GM20000 (cell line): ENCODE results near the gene PLPP2.

Experiments
- DNase-seq: peaks from one replicate; pipeline ENCODE4 v3.0.0; 2012; ENCODE audit warnings: low spot score
- CTCF ChIP-seq: IDR thresholded peaks from 2 replicates; pipeline ENCODE4 v1.5.1; 2012; ENCODE audit warnings: mild to moderate bottlenecking, control low read depth; ENCODE audit errors: extremely low read depth, missing control alignments

The PLPP2 gene

GRCh38 chr19:308471-309205, 17.4 kb upstream of the PLPP2 start:
- DNase-seq = peak; percentile 47

GRCh38 chr19:307793-308420, 16.7 kb upstream of the PLPP2 start:
- TF ChIP-seq CTCF = no peak
- DNase-seq = peak; percentile 24

More at GRCh38 chr19:308471-309205, 17.4 kb upstream of the PLPP2 start:
- TF ChIP-seq CTCF = no peak

DNA sequence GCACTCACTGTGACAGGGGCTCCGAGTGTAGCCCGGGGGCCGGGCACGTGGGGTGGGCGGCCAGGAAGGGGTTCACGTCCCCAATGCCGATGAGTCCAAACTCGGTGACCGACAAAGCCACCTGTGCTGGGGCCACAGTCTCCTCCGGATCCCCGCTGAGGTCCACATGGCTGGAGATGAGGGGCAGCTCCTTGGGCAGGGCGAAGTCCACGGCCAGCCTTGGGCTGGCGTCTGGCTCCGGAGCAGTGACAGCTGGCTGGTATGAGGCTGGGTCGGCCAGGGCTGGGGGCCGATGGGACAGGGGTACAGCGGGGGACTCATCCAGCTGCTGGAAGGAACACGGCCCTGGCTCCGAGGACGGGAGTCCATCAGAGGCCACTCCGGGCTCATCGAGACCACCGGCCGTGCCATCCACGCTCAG, 15.9 kb upstream of the PLPP2 start:
- DNase-seq = no peak
- TF ChIP-seq CTCF = no peak

DNA sequence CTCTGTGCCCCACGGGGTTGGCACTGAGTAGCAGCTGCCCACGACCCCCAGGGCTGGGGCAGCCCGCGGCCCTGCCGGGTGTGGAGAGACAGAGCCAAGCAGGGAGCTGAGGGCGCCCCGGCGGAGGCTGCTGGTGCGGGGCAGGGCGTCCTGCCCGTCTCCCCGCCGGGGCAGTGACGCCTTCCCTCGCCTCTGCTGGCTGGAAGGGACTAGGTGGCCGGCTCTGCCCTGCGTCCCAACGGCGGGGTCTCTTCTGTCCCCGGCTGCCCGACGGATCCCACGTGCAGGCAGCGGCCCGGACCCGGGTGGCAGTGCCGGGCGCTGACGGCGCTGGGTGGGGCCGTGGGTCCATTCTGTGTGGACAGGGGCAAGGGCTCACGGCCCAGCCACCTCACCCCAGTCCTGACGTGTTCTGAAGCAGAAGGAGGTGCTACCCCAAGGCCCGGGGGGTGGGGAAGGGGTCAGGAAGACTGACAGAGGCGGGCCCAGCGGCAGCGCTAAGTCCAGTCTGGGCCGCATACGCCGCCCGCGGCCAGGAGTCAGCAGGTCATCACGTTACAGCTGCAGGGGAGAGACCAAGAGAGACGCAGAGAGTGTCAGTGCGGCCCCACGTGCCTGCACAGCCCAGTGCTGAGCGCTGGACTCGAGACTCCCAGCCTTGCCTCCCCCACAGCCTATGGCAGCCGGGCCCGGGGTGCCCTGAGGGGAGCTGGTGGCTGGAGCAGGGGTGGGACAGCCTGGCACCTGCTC, 15.1 kb upstream of the PLPP2 start:
- no peak for TF ChIP-seq CTCF
- no peak for DNase-seq

DNA sequence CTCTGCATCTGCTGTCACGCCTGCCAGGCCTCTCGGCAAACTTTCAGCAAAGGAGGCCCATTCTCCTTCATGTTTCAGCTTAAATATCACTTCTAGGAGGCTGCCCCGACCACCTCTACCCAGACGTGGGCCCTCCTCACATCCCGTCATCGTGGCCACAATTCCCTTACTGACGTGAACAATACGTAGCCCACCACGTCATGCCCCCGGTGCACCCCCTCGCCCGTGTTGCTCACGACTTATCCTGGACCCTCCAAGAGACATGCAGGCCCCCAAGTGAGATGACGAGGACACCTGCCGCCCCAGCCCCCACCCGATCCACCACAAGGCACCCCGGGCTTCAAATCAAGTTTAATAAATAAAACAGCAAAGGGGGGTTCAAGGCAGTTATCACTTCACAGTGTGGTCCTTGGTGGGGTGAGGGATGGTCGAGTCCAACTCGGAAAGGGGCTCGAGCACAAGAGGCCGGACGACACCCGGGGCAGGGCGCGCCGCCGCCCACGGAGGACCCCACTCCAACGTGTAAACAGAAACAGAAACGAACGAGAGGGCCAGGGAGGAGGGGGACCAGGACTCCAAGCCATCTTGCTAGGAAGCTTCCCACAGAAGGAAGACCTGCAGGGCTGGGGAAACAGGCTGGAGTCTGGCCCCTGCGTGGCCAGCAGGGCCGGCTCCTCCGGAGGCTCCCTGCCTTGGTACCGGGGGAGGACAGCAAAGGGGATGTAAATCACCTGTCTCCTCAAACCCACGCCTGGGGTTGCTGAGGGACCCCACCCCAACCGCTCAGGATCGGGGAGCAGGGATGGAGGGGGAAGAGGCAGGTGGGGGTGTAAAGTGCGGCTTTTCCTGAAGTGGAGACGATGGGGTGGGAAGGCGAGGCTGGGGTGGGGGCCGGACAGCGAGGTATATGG, 14.3 kb upstream of the PLPP2 start:
- no peak for DNase-seq
- TF ChIP-seq CTCF = no peak

DNA sequence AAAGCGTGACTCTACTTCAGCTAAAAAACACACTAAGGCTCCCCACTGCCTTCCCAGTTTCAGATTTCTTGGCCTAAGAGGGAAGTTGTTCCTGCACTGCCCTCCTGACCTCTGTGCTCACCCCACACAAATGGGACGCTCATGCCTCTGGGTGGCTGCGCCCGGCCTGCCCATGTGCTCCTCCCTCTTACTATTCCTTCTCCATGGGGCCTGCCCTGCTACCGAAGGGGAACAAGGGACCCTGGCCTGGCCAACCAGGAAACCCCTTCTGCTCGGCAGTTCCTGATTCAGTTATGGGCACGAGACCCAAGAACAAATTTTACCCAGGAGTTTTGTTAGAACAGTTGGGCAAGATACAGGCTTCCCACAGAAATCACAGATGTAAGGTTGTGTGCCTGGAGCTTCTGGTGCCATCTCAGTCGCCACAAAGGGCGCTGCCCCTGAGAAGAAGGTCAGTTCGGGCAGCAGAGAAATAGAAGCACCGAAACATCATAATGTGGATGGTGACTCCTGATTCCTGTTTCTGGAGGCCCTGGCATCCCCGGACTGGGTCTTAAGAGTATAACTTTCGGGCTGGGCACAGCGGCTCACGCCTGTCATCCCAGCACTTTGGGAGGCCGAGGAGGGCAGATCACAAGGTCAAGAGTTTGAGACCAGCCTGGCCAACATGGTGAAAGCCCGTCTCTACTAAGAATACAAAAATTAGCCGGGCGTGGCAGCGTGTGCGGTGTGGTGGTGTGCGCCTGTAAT, 5.4 kb upstream of the PLPP2 start:
- TF ChIP-seq CTCF = no peak

More for the DNA sequence above, 5.4 kb upstream of the PLPP2 start:
- DNase-seq = no peak
